NCI-H2196 treated with DMSO at 0.1 percent for 48 hours (cell line): ENCODE results near the gene PCDHA13.
"Not testable (repeated sequence)": the region's sequence is repeated elsewhere in the genome, so short reads cannot be mapped to it uniquely, and the experiment has no call there.

Experiments
- DNase-seq: peaks from one replicate; lab custom pipeline; 2025; ENCODE audit not compliant: unreplicated experiment; lab: John Stamatoyannopoulos, UW

Gene PCDHA13

GRCh38 chr5:140868721-140869554, 13.0 kb upstream of the PCDHA13 start, which contains the start of gene PCDHA11:
Gene PCDHA11 (plus strand): TSS chr5:140868957. CDS start chr5:140869104, 147 bp downstream.
- no peak for DNase-seq

DNA sequence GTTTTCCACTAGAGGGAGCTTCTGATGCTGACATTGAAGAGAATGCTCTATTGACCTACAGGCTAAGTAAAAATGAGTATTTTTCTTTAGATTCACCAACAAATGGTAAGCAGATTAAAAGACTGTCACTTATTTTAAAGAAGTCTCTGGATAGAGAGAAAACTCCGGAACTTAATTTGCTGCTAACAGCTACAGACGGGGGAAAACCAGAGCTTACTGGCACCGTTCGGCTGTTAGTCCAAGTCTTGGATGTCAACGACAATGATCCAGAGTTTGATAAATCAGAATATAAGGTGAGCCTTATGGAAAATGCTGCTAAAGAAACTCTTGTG, 12.4 kb upstream of the PCDHA13 start:
- DNase-seq: no peak

DNA sequence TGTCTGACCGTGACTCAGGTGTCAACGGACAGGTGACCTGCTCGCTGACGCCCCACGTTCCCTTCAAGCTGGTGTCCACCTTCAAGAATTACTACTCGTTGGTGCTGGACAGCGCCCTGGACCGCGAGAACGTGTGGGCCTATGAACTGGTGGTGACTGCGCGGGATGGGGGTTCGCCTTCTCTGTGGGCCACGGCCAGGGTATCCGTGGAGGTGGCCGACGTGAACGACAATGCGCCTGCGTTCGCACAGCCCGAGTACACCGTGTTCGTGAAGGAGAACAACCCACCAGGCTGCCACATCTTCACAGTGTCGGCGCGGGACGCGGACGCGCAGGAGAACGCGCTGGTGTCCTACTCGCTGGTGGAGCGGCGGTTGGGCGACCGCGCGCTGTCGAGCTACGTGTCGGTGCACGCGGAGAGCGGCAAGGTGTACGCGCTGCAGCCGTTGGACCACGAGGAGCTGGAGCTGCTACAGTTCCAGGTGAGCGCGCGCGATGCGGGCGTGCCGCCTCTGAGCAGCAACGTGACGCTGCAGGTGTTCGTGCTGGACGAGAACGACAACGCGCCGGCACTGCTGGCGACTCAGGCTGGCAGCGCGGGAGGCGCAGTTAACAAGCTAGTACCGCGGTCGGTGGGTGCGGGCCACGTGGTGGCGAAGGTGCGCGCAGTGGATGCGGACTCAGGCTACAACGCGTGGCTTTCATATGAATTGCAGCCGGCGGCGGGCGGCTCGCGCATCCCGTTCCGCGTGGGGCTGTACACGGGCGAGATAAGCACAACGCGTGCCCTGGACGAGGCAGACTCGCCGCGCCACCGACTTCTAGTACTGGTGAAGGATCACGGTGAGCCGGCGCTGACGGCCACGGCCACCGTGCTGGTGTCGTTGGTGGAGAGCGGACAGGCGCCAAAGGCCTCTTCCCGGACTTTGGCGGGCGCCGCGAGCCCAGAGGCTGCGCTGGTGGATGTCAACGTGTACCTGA, 11.4 kb upstream of the PCDHA13 start:
- no peak for DNase-seq

- DNase-seq: peak; percentile 72
Measured at GRCh38 chr5:140875085-140876065, 6.5 kb upstream of the PCDHA13 start, which contains the start of gene PCDHA12. Gene PCDHA12 (plus strand): TSS chr5:140875308. CDS start chr5:140875473, 165 bp downstream.

- DNase-seq: not testable (repeated sequence)
Measured at GRCh38 chr5:140876541-140877261, 5.2 kb upstream of the PCDHA13 start.

- DNase-seq: no peak
Measured at GRCh38 chr5:140877262-140877581, 4.7 kb upstream of the PCDHA13 start.

GRCh38 chr5:140882591-140882899, 621 bp downstream of the PCDHA13 start:
- no peak for DNase-seq

GRCh38 chr5:140883373-140883772, 1.4 kb downstream of the PCDHA13 start:
- no peak for DNase-seq

DNA sequence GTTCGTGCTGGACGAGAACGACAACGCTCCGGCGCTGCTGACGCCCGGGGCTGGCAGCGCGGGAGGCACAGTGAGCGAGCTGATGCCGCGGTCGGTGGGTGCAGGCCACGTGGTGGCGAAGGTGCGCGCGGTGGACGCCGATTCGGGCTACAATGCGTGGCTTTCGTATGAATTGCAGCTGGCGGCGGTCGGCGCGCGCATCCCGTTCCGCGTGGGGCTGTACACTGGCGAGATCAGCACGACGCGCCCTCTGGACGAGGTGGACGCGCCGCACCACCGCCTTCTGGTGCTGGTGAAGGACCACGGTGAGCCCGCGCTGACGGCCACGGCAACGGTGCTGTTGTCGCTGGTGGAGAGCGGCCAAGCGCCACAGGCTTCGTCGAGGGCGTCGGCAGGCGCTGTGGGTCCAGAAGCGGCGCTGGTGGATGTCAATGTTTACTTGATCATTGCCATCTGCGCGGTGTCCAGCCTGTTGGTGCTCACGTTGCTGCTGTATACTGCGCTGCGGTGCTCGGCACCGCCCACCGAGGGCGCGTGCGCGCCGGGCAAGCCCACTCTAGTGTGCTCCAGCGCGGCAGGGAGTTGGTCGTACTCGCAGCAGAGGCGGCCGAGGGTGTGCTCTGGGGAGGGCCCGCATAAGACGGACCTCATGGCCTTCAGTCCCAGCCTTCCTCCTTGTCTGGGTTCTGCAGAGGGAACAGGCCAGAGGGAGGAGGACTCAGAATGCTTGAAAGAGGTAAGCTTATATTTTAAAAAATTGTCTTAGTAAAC, 2.2 kb downstream of the PCDHA13 start:
- no peak for DNase-seq

DNA sequence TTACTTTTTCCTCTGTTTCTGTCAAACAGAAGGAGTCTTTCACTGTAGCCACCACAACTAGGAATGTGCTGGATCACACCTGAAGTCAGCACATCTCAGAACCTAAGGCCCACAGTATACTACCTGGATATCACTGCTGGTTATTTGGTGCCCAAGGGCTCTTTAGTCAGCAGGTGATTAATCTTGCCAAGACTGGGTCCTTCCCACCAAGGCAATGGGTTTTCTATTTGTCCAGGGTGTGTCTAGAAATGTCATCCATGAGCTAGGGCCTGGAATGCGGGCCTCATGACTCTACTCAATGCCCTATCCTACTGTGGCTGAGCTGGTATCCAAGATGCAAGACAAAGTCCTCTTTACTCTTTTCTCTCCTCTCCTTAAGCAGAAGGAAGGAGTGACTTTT, 34.4 kb downstream of the PCDHA13 start:
- no peak for DNase-seq

DNA sequence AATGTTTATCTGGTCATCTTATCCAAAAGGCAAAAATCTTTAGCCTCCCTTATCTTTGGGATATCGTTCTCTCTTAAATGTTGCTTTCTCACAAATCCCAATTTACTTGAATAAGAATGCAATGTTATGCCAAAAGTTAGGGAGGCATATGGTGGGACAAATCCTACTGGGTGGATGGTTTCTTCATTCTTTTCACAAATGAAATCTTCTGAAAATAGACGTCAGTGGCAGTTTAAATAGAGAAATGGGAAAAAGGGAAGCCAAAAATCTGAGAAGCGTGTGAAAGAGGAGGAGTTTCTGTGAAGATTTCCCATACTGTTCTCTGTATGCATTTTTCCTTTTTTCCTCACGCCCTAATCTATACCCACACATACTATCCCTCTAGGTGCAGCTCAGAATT, 41.7 kb downstream of the PCDHA13 start:
- DNase-seq: no peak

GRCh38 chr5:140925806-140926442, 44.0 kb downstream of the PCDHA13 start, which contains the start of gene PCDHAC1:
Gene PCDHAC1 (plus strand): TSS chr5:140926299. CDS start chr5:140926893, 594 bp downstream.
- DNase-seq: peak; percentile 70

DNA sequence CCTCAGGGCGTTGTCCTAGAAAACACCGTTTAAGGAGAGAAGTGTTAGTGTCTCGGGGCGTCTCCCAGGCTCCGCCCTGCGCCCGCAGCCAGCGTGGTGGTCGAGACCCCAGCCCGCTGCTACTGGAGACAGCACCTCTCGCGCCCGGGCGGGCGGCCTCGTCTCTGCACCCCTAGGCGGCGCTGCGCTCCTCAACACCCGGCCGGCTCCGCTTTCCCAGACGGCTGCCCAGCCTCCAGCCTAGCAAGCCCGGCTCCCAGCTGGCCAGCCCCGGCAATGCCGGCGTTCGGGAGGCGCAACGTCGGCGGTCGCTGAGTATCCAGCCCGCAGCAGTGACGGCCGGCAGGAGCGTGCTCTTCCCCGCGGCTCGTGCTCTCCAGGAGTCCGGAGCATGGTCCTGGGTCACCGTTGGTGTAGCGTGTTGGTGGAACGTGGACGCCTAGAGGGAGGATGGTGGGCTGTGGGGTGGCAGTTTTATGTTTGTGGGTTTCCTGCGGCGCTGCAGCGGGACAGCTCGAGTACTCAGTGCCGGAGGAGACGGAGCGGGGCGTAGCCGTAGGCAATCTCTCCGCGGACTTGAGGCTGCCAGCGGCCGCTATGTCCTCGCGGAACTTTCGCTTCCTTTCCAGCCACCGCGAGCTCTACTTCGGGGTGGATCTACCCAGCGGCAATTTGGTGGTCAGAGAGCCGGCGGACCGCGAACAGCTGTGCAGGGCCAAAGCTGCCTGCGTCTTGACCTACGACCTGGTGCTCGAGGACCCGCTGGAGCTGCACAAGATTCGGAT, 44.7 kb downstream of the PCDHA13 start:
- peak; percentile 80 for DNase-seq

- DNase-seq: no peak
Measured at GRCh38 chr5:140927228-140927573, 45.3 kb downstream of the PCDHA13 start.
